ENCODE measurements around the gene EPHB1. TPM values are rescaled to one million over a fixed set of nuclear protein-coding genes. Genes with fewer than 3 reads are reported as not detected.
A peak's percentile ranks its signal among the peaks of the same experiment; 100 is the strongest.
"Not testable (repeated sequence)": the region's sequence is repeated elsewhere in the genome, so short reads cannot be mapped to it uniquely, and the experiment has no call there.

The EPHB1 gene
- total RNA-seq, 1 experiment from 2014 or later = not detected

GRCh38 chr3:134772591-134772990 lies 22.5 kb upstream of the EPHB1 start:
- in situ Hi-C loops (cut with HindIII; ENCODE audit: low sequenced_read_pairs) = no loop called here

DNA sequence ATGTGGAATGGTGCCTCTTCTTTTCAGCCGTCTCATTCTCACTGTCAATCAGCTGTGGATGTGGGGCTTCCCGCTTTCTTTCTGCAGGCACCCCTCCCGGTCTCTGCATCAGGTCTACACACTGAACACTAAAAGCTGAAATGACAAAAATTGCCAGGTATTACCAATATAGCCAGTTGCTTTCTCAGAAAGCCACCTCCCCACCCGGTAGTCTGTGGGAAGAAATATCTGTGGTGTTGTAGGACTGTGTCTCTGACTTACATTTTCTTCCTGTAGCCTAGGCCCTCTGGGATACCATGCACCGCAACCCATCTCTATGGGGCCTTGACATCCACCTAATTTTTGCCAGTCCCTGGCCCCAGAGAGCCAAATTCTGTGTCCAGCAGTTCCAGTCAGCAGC lies 19.2 kb upstream of the EPHB1 start:
- in situ Hi-C loops (cut with HindIII; ENCODE audit: low sequenced_read_pairs) = no loop called here
- DNase-seq (ENCODE audit: low spot score) = no peak

More at GRCh38 chr3:134772591-134772990, 22.5 kb upstream of the EPHB1 start:
- no peak for DNase-seq (ENCODE audit: low spot score)

- in situ Hi-C loops (cut with HindIII; ENCODE audit: low sequenced_read_pairs) = no loop called here
- no peak for DNase-seq (ENCODE audit: low spot score)
Observed at GRCh38 chr3:134776518-134776917, 18.5 kb upstream of the EPHB1 start.

GRCh38 chr3:134777341-134777740 lies 17.7 kb upstream of the EPHB1 start:
- DNase-seq (ENCODE audit: low spot score) = no peak
- in situ Hi-C loops (cut with HindIII; ENCODE audit: low sequenced_read_pairs) = no loop called here

- in situ Hi-C loops (cut with HindIII; ENCODE audit: low sequenced_read_pairs); DNase-seq (ENCODE audit: low spot score): not testable (repeated sequence)
Observed at GRCh38 chr3:134788283-134788682, 6.8 kb upstream of the EPHB1 start.

DNA sequence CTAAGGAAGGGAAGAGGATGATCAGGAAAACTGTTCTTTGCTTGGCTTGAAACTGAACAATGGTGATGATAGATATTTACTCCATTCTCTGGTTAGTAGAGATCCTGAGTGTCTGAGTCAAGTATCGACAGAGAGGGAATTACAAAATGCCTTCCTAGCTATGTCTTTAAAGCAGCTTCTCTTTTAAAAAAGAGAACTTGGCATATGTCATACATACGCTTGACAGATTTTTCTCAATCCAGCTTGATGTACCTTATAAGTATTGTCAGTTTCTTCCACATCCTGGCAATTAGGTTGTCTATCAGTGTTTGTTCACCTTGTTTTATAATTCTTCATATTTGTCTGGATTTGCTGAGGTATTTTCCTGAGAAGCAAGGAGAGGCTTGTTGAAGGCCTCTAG lies 5.0 kb upstream of the EPHB1 start:
- in situ Hi-C loops (cut with HindIII; ENCODE audit: low sequenced_read_pairs) = no loop called here
- no peak for DNase-seq (ENCODE audit: low spot score)

- DNase-seq (ENCODE audit: low spot score) = no peak
- in situ Hi-C loops (cut with HindIII; ENCODE audit: low sequenced_read_pairs) = no loop called here
Observed at GRCh38 chr3:134791992-134792391, 3.1 kb upstream of the EPHB1 start.

DNA sequence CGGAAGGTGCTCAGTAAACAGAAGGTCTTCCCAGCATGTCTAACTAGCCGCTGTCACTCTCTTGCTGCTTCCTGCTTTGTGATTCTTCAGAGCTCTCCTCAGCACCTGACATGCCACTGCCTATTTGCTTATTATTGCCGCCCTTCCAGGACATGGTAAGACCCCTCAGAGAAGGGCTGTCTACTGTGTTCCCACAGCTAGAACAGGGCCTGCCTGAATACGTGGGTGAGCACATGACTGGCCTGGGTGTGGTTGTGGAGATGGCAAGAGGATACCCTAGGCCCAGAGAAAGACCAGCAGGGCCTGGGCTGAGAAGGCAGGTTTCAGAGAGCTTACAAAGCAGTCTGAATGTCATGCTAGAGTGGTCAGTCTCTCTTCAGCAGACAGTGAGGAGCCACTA lies 2.4 kb upstream of the EPHB1 start:
- DNase-seq (ENCODE audit: low spot score) = no peak
- in situ Hi-C loops (cut with HindIII; ENCODE audit: low sequenced_read_pairs) = no loop called here

DNA sequence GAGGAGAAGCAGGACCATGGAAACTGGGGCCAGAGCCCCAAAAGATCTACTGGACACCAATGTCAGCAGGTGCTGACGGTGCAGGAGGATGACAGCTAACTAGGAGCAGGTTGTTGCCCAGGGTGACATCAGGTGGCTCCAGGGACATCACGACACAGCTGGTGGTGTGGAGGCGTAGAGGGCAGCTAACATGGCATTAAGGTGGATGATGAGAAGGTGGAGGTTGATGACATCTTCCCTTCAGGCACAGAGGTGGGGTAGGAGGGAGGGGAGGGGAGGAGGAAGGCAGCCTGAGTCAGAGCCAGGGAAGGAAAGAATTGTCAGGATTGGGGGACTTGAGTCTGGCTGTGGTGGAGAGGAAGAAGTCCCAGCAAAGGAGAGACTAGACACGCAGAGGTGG lies 1.5 kb upstream of the EPHB1 start:
- no peak for DNase-seq (ENCODE audit: low spot score)
- in situ Hi-C loops (cut with HindIII; ENCODE audit: low sequenced_read_pairs) = no loop called here

DNA sequence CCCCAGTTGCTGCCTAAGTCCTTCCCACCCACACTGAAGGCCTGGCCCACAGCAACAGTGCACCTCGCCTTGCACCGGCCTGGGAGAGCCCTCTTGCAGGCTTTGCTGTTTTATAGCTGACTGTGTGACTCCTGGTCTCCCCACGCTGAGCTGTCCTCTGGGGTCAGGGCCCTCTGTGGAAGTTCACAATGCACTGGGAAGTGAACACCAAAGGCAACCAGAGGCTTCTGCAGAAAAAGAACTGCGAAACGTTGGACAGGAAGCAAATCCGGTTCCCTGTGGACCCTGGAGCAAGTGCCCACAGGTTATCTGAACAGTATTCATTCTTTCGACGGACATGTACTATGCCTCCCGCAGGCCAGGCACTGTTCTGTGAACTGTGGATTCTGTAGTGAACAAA lies 737 bp upstream of the EPHB1 start:
- no peak for DNase-seq (ENCODE audit: low spot score)
- in situ Hi-C loops (cut with HindIII; ENCODE audit: low sequenced_read_pairs) = no loop called here

DNA sequence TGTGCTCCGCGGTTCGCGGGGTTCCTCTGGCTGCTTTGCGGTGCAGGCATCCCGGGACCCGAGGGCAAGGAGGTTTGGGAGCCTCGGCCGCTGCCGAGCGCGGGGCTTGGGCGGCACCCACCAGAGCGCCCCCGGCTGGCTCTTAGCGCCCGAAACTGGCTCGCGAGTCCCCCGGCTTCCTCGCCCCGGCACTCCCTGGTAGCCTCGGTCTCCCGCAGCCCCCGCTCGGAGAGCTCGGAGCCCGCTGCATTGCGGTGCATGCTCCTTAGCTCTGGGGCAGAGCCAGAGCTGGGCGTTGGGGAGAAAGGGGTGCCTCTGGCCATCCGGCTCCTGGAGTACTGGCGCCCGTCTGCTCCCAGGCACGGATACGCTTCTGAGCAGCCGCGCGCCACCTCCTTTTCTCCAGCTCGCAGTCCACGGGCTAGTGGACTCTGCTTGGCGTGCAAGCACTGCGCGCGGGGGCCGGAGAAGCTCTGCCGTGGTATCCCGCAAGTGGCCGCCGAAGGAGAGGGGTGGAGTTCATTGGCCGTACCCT lies 753 bp downstream of the EPHB1 start:
- DNase-seq (ENCODE audit: low spot score) = peak; percentile 61
- in situ Hi-C loops (cut with HindIII; ENCODE audit: low sequenced_read_pairs) = no loop called here

DNA sequence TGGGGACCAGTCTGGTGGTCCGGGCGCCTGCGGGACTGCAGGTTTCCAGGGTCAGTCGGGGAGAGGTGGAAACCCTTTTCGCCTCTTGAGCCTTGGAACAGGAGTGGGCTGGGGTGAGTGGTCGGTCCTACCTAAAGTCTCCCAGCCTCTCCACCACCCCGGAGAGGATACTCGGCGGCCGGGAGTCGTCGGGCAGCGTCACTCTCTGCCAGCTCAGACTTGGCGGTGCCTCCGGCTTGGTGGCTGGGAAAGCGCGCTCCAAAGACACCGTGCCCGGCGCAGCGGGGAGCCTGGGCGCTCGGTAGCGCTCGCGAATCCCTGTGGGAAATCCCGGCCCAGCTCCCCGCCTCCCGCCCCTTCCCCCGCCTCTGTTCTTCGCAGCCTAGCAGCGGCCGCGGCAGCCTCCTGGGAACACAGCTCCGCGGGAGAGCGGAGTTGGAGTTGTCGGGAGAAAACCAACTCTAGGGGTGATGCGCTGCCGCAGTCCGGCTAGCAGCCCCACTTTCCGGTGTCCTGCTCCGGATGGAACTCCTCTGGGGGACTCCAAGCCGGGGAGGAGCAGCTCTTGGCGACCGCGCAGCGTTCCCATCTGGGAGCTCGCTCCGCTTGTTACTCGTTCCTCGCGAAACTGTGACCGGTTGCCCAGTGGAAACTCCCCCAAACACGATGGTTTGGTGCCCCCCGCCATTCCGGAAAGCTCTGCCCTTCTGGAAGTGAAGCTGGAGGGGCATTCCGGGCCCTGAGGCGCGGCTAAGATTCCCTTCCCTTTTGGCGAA lies 1.4 kb downstream of the EPHB1 start:
- no peak for DNase-seq (ENCODE audit: low spot score)
- in situ Hi-C loops (cut with HindIII; ENCODE audit: low sequenced_read_pairs) = no loop called here

DNA sequence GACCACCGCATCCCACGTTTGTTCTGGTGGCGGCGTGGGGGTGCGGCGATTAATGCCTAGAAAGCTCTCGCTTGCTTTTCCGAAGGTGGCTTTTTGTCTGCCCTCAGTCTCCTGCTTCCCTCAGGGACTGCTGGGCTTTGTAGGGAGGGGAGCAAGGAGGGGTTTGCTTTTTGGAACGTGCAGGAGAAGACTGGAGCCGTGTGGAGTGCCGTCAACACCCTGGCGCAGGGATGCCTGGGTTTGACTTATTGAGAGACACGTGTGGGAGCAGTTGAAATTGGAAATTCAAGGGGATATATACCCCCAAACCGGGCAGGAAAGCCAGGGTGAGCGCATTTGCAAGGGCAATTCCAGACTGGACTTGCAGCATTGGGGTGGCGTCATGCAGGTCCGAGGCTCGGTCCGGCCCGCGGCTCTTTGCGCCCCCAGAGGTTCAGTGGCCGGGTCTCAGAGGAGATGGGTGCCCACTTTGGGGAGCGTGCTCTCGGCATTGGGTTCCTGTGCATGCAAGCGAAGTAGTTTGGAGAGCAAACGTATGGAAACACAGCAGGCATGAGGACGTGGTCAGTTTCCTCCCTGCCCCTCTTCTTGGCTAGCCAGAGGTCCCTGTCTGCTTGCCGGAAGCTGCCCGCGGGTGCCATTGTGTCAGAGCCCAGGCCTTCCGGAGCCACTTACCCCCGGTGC lies 2.1 kb downstream of the EPHB1 start:
- DNase-seq (ENCODE audit: low spot score) = peak; percentile 56
- in situ Hi-C loops (cut with HindIII; ENCODE audit: low sequenced_read_pairs) = no loop called here

- in situ Hi-C loops (cut with HindIII; ENCODE audit: low sequenced_read_pairs) = no loop called here
- DNase-seq (ENCODE audit: low spot score) = no peak
Observed at GRCh38 chr3:134797741-134798451, 2.8 kb downstream of the EPHB1 start.

DNA sequence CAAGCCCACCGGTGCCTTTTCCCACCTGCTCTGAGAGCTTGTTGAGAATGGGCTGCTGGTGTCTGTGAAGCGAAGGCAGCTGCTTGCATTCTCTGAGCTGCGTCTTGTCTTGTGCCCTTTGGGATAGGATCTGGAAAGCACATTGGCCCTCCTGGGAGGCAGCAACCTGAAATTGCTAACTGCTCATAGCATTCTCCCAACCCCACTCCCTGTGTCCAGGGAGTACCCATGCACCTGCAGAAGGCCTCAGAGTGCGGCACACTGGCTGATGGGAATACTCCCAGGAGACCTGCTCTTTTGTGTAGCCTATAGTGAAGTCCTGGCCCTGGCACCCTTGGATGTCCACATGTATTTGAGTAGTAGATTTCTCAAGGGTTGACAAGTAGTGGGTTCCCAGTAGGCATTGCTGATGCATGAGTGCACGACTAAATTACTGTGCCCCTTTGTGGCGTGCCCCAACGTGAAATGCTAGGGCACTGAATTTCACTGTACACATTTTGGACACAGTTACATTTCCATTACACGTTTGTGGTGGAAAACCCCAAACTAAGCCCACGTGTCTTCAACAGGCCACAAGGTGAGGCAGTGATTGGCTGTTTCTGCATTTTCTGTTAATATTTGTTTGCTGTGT lies 3.7 kb downstream of the EPHB1 start:
- no peak for DNase-seq (ENCODE audit: low spot score)
- in situ Hi-C loops (cut with HindIII; ENCODE audit: low sequenced_read_pairs) = no loop called here

DNA sequence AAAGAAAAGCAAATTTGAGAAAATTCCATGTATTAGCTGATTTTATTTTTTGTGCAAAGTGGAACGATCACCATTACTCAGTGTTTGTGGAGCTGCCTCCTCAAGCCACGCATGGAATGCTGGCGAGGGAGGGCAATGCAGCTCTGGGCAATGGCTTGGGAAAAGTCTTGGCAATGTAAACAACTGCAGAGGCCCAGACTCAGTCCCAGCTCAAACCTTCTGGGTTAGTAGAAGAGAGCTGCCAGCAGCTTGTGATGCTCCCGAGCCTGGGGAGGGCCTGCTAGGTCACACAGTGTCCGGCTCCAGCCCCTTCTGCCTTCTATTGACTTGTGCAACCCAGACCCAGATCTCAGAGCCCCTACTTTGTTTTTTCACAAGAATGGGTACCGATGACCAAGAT lies 4.3 kb downstream of the EPHB1 start:
- in situ Hi-C loops (cut with HindIII; ENCODE audit: low sequenced_read_pairs) = no loop called here
- peak; percentile 91 for DNase-seq (ENCODE audit: low spot score)

DNA sequence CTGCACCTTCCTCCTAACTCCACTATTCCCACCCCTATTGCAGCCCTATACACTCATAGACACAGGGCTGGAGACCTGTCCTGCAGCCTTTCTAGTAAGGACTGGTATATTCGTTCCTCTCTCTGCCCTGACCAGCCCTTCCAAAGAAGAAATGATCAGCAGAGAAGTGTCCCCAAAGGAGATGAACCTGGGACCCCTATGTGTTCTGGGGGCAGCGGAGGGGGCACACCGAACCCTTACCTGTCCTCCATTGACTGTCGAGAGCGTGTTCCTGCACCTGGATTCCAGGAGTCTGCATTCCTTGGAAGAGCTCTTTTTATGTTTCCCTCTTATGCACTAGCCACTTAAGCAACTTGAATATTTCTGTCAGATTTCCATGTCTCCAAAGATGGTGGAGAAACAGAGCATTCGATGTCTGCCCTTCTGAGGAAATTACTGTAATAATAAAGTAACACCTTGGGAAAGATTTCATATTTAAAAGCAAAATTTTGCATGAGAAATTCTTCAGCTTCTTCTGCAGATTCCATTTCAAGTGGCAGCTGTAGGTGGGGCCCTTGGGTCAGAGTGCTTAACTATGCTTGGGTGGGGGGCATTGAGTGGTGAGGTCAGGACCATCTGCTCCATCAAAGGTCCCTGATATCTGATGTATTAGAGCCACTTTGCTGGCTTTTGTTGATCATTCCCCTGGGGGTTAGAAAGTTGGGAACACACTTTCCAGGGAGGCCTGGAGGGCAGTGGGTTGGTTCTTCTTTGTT lies 6.3 kb downstream of the EPHB1 start:
- in situ Hi-C loops (cut with HindIII; ENCODE audit: low sequenced_read_pairs) = no loop called here

GRCh38 chr3:134802428-134803050 lies 7.5 kb downstream of the EPHB1 start:
- no peak for DNase-seq (ENCODE audit: low spot score)
- in situ Hi-C loops (cut with HindIII; ENCODE audit: low sequenced_read_pairs) = no loop called here

More for the DNA sequence above, 6.3 kb downstream of the EPHB1 start:
- DNase-seq (ENCODE audit: low spot score) = no peak

Data from G401 (cell line).